Glomerular visceral epithelial cell (primary cell): ENCODE data around the gene NFATC1.

Experiments used
- DNase-seq: peaks from one replicate; pipeline ENCODE4 v3.0.0-alpha.2; 2016; ENCODE audit errors: extremely low spot score

The NFATC1 gene

DNA sequence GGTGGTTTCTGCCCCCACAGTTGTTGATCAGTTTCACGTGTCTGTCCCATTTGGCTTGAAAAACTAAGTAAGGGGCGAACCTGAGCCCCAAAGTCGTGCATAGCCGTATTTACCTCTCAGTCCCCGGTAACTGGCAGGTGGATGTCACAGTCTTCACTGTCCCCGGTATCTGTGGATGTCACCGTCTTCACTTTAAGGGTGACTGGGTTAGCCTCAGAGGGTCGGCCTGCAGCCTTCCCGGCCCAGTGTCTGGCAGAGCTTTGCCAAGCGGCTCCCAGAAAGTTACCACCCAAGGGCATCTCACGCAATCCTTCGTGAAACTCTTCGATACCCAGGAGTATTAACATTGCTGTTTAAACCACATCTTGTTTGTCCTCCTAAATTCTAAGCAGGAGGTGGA is 158.6 kb downstream of the NFATC1 start:
- no peak for DNase-seq

DNA sequence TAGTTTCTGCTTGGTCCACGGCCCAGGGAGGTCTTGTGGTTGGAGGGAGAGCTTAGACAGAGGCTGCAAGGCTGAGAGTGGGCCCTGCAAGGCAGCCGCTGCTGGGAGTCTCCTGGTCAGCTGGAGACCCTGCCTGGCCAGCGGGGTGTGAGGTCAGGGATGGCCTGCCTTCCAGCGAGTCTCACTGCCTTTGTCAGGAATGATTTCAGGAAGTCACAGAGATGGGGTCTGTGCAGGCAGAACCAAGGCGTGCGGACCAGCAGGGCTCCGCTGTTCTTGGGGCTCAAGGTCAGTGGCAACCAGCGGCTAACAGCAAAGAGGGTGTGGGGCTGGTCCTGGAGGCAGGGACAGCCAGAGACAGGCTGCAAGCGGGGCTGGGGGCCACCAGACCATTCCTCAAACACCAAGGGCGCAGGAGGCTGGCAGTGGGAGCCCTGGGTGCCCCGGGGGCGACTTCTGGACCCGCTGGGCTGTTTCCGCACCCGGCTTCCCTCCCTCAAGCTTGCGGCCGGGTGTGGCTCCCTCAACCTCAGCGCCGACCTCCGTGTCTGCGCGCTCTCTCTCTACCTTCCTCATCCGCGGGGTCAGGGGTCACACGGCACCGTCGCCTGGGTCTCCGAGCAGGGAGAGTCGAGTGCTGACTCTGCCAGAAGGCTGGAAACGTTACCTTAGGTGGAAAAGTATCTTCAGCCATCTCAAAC is 159.4 kb downstream of the NFATC1 start:
- DNase-seq = no peak

DNA sequence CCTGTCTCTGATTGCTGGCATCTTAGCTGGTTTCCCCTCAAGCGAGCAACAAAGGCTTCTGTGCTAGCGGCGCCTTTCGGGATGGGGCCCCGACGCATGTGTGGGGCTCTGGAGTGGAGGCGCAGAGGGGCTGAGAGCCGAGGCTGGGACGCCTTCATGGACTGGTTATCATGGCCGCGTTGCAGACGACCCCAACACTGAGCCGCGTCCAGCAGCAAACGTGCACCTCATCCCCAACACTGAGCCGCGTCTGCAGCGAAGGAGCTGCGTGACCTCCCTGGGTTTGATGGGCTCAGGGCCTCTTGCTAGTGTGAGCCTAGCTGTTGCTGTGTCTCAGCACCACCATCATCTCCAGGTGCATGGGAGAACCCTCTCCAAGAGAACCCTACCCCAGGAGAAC is 160.2 kb downstream of the NFATC1 start:
- DNase-seq = no peak

DNA sequence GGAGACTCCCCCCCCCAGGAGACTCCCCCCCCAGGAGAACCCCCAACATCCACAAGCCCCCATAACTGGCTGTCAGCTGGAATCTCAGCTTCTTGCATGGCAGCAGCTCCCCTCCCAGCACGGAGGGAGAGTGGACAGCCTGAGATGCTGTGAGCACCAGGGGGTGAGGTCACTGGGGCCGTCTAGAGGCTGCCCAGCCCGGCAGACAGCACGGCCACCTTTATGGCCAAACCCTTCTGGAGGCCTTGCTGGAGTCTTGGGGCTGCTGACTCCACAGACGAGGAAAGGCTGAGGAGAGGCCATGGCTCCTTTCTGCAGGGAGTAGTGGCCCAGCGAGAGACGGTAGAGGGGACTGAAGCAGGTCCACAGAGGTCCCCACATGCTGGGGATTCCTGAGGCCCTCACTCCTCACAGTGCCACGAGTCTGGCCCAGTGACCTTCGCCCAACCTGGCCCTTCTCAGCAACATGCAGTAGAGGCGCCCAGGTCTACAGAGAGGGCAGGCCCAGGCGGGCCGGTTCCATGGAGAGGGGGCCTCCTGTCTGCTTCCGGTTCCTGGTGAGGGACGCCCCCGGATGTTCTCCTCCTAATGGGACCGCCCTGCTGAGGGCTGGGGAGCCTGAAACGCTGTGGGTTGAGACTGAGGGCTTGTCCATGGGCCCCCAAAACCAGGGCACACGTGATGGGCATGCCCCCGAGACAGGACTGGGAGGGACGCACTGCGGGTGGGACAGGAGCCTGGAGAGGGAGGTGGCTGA is 161.3 kb downstream of the NFATC1 start:
- DNase-seq = no peak

DNA sequence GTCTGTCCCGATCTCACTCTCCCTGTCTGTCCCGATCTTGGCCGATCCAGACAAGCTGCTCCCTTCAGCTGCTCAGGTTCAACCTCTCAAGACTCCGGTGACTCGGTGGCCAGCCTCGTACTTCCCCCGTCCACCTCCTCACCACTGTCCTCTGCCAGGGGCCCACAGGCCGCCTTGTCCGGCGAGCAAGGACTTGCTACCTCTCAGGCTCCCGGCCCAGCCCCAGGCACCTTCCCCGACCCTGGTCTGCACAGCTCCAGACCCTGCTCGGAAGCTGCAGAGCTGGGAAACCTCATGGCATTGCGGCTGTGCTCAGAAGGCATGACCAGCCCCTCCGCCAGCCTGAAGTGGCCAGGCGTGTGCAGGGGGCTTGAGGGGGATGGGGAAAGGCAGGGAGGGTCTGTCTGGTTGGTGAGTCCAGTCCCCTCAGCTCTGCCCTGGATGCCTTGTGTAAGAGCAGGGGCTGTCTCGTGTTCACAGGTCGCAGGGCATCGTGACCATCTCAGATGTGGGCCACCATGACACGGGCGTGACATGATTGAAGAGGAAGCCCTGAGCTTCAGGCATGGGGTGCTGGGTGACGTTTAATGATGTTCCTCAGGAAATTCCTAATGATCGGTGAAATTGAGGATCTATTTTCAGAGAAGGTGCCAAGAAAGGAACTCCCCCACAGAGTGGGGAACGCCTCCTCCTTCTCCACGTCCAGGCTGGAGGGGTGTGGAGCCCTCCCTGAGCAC is 162.6 kb downstream of the NFATC1 start:
- DNase-seq = no peak

DNA sequence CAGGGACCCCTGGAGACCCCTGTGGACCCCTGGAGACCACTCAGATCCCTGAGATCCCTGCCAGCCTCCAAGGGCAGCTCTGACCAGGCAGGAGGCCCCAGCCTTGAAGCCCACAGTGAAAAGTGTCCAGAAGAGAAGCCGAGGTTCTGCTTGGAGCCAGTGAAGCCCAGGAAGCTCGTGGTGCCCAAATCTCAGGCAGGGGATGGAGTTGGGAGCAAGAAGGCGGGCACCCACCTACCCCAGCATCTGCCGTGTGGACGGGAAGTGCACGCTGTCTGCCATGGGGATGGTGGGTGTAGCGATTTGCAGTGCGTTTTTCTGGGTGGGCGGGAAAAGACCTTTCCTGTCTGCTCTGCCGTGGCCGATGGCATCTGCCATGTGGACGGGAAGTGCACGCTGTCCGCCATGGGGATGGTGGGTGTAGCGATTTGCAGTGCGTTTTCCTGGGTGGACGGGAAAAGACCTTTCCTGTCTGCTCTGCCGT is 163.2 kb downstream of the NFATC1 start:
- no peak for DNase-seq

DNA sequence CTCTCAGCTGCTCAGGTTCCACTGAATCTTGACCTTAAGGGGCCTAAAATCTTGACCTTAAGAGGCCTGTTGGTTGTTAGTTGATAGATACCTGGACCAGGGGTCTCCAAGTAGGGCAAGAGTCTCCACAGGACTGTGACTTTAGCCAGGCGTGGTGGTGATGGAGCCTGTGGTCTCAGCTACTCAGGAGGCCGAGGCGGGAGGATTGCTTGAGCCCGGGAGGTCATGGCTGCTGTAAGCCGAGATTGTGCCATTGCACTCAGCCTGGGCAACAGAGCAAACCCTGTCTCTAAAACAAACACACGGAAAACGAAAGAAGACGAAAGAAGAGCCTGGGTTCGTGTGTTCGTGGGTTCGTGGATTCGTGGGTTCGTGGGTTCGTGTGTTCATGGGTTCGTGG is 163.7 kb downstream of the NFATC1 start:
- no peak for DNase-seq

DNA sequence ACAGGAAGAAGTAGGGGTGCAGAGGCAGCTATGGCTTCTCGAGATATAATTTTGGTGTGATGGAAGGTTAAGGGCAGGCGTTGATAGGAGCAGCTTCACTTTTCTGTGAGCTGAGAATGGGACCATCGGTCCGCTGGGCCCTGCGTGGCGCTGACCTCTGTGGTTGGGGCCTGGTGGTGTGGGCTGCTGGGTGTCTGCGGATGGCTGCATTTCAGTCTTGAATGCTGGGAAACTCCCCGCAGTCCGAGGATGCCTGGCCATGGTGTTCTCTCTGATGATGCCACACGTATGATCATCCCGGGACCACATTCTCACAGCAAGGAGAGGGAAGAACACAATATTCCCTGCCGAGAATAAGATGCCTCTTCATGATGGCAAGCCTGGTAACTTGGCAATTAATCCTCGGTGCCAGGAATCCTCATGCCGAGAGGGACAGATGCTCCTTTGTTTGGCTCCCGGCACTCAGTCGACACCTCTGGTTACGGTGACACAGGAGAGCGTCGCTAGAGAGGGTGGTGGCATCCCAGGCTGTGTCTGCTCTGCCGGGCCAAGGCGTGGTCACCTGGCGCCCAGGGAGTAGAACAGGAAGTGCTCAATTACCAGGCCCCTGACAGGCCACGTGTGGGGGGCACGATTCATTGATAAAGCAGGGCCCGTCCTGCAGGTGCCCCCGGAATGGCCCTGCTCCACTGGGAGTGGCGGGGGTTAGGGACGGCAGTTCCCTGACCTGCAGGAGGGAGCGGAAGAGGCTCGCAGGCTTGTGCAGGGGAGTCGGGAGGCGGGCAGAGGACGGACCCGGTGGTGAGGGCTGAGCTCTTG is 164.5 kb downstream of the NFATC1 start:
- DNase-seq = no peak

DNA sequence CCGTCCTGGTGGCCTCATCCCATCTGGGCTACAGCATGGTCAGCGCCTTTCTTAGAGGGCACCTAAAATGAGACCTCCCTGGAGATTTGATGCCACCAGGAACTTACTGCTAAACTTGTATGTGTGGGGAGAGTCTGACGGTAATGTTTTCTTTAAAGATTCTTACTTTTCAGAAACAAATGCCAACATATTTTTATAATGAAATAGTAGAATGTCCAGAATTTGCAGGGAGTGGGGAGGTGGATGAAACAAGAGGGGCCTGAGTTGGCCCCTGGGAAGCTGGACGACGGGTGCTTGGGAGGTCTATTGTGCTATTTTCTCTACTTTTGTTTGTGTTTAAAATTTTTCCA is 165.1 kb downstream of the NFATC1 start:
- DNase-seq = no peak

DNA sequence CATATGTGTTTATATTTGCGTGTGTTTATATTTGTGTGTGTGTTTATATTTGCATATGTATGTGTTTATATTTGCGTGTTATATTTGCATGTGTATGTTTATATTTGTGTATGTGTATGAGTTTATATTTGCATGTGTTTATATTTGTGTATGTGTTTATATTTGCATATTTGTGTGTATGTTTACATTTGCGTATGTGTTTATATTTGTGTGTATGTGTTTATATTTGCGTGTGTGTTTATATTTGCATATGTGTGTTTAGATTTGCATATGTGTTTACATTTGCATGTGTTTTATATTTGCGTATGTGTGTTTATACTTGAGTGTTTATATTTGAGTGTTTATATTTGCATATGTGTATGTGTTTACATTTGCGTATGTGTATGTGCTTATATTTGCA is 168.2 kb downstream of the NFATC1 start:
- DNase-seq = no peak

DNA sequence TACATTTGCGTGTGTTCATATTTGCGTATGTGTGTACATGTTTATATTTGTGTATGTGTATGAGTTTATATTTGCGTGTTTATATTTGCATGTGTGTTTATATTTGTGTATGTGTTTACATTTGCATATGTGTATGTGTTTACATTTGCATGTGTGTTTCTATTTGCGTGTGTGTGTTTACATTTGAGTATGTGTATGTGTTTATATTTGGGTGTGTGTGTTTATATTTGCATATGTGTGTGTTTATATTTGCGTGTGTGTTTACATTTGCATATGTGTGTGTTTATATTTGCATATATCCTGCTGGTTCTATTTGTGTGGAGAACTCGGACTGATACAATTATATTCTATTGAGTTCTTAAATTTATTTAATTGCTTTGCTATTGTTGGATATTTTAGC is 168.7 kb downstream of the NFATC1 start:
- no peak for DNase-seq

DNA sequence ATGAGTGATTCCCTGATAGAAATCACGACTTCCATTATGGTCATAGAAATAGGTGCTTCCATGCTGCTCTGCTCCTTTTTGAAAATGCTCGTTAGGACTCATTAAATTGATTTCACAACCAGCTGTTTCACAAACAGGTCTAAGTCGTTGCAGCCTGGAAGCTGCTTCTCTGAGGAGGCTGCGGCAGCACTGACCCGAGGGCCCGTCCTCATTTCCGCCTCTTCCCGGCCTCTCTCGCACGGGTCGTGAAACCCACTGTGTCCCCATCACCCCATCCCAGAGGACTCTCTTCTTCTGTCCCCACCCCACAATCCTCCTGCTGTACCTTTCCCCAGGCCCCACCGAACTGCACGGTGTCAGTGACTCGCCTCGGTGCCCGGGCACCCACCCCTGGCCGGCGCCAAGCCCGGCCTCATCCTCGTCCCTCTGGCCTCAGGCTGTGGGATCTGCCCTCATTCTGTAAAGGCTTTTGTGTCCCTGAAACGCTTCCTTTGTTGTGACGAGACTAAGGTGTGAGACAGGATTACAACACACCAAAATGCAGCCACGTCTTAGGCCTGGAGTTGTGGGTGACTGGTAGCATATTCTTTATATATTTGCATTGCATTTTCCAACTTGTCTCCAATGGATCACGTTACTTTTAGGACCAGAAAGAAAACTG is 171.2 kb downstream of the NFATC1 start:
- DNase-seq = no peak

DNA sequence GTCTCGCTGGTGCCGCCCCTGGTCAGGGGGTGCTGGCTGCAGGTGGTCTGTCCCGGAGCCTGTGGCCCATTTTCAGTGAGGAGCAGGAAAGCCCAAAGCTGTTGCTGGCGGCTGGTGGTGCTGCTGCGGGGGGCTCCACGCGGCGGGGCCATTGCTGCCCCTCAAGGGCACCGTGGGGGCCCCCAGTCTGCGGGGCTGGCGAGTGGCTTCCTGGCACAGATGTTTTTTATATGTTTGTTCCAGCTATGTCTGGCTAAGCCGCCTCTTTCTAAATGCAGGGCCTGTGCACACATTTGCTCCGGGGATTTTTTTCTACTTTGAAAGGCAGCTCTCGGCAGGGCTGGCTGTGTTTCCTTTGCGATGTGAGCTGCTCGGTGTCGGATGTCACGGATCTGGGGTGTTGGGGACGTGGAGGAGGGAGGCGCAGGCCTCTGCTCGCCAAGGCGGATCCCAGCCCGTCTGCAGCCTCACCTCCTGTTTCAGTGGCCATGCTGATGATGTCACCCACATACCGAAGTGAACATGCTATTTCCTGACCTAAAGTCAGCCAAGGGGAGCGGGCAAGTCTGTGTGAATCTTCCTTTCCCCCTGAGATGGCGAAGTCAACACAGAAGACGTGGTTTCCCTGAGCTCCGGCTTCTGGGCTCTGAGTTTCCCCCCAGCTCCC is 171.9 kb downstream of the NFATC1 start:
- DNase-seq = peak; percentile 94

DNA sequence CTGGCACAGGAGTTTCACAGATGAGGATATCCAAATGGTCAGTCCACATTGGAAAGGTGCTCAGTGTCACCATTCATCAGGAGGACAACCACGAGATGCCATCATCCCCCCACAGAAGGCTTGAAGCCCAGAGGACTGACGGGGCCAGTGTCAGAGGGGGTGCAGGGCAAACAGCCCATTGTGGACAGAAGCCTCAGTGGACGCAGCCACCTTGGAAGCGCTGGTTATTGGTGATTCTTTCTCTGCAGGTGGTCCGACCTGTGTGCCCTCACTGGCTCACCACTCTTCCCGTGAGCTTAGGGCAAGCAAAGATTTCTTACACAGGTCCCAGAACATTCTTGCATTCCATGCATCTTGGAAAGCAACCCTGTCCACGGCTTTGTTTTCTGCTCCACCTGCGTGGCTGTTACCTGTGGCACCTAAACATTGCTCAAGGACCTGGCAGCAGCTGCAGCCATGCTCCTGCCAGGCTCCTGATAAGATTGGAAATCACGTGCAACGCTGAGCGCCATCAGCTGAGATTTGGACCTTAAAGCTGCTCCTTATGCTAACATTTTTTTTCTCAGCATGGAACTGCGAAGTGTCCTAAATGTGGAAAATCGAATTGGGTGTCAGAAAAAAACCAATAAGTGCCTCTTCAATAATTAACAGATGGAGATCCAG is 172.9 kb downstream of the NFATC1 start:
- no peak for DNase-seq

DNA sequence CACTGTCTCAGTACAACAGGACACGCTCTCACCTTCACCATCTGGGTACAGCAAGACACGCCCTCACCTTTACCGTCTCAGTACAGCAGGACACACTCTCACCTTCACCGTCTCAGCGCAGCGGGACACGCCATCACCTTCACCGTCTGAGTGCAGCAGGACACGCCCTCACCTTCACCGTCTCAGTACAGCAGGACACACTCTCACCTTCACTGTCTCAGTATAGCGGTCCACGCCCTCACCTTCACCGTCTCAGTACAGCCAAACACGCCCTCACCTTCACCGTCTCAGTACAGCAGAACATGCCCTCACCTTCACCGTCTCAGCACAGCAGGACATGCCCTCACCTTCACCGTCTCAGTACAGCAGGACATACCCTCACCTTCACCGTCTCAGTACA is 174.0 kb downstream of the NFATC1 start:
- DNase-seq = no peak

DNA sequence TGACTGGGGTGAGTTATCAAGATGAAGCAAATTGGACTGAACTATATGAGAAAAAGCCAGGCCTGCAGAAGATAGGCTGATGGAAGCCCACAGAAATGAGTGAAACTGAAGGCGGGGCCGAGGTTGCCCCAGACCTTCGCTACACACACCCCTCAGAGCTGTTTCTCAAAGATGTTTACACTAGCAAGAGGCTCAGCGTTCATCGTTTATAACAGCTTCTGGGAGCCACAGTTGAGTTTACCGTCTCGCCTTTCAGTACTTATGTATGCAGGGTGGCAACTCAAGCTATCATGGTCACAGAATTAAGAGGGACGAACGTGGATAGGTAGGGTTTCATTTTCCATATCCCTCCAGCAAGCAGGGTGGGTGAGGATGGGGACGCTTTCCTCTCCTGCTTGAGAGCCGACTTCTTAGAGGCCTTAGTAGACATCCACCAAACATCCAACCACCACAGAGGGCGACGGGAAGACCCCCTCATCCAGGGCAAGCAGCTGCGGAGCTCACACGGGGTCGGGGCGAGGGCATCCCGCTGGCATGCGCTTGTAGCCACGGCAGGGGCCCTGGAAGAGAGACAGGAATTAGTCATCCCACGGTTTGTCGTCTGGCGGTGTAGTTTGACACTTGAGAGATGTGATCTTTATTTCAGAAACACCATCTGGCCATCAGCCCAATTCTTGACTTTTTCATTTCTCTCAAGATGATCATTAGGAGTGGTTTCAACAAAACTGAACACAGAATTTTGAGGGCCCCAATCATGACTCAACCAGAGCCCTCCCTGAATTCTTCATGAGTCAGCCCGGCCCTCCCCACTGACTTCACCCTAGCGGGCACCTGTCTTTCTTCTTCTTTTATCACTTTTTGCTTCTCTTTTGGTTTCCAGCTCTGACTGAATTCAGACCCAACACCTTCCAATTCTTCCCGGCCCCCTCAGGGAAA is 174.8 kb downstream of the NFATC1 start:
- peak; percentile 78 for DNase-seq

DNA sequence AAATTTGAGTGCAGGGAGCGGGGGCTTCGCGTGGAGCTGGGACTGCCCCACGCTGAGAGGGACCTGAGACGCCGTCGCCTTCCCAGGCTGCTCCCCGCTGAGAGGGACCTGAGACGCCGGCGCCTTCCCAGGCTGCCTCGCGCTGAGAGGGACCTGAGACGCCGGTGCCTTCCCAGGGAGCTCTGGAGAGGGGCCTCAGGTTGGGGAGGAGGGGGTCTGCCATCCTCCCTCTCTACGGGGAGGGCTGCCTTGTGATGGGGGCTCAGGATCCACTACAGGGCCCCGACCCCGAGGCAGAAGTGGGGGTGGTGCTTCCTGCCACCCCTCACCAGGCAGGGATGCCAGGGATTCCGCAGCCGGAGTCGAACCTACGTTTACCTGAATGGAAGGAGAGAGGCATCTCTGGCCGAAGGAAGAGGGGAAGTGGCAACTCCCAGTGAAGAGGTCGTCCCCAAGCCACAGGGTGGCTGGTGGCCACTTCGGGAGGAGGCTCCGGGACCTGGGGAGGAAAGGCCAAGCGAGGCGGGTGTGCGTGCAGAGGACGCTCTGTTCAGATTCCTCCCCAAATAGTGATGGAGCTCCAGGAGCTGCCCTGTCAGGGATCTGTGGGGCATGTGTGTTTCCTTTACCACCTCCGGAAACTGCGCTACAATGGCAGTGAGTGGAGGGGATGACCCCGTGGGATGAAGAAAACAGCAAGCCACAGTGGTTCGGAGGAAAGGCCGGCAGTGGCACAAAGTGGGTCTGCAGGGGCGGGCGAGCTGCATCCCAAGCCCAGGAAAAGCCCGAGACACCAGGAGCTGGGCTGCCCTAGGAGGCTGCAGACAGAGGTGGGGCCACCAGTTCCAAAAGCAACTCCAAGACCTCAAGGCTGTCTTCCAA is 175.7 kb downstream of the NFATC1 start:
- no peak for DNase-seq

DNA sequence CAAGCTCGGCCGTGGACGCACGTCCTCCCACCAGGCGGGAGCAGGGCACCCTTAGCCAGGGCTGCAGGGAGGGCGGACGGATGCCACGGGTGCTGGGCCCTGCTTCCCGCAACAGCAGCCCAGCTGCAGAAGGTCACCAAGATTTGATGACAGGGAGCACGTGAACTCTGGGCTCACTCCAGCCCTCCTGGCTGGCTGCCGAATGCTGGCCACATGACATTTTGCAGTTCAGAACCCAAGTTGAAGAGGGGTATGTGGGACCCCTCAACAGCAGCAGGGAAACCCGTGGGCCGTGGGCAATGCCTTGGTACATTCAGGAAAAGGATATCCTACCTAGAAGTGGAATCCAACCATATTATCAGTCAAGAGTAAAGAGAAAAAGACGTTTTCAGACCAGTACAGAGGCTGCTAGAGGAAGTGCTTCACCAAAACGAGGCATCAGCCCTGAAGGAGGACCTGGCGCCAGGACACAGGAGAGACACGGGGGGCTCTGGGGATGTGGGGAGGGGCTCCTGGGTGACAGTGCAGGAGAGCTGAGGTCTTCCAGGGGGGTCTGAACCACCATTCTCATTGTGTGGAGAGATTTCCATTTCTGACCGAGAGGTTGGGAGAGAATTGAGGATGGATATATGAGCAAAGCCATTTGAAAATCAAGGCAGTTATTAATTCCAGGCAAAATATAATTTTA is 176.5 kb downstream of the NFATC1 start:
- no peak for DNase-seq
